B cell (primary cell): Measurements from ENCODE around the gene NBEA.

Experiments used
- CTCF ChIP-seq: fragments of 200-600 bp; IDR thresholded peaks from one replicate; pipeline ENCODE4 v1.8.0; 2022; ENCODE audit warnings: antibody characterized with exemption, mild to moderate bottlenecking
- EZH2 ChIP-seq: IDR thresholded peaks from 2 replicates; pipeline ENCODE4 v1.6.1; 2012; ENCODE audit warnings: borderline replicate concordance, low read depth, mild to moderate bottlenecking, moderate library complexity, low read length; ENCODE audit not compliant: insufficient read depth, poor library complexity, severe bottlenecking

GRCh38 chr13:35365883-35366282, 423.8 kb downstream of the NBEA start:
- TF ChIP-seq CTCF (no peak), EZH2 (no peak)
